DND-41 (cell line): ENCODE measurements around the gene ERF.

Experiments
- EZH2 ChIP-seq: IDR thresholded peaks from 3 replicates; pipeline ENCODE4 v1.6.1; 2012; ENCODE audit warnings: borderline replicate concordance, low read depth, mild to moderate bottlenecking, moderate library complexity, low read length, inconsistent platforms; ENCODE audit not compliant: severe bottlenecking
- TF ChIP-seq, protein P1 (sequence below): IDR thresholded peaks from 2 replicates; pipeline ENCODE4 v1.5.1; 2012; ENCODE audit warnings: borderline replicate concordance, low read length, moderate library complexity, mild to moderate bottlenecking; ENCODE audit not compliant: poor library complexity, severe bottlenecking; ENCODE audit errors: extremely low read depth

GRCh38 chr19:42297039-42297438 is 42.1 kb upstream of the ERF start:
- TF ChIP-seq, protein P1, sequence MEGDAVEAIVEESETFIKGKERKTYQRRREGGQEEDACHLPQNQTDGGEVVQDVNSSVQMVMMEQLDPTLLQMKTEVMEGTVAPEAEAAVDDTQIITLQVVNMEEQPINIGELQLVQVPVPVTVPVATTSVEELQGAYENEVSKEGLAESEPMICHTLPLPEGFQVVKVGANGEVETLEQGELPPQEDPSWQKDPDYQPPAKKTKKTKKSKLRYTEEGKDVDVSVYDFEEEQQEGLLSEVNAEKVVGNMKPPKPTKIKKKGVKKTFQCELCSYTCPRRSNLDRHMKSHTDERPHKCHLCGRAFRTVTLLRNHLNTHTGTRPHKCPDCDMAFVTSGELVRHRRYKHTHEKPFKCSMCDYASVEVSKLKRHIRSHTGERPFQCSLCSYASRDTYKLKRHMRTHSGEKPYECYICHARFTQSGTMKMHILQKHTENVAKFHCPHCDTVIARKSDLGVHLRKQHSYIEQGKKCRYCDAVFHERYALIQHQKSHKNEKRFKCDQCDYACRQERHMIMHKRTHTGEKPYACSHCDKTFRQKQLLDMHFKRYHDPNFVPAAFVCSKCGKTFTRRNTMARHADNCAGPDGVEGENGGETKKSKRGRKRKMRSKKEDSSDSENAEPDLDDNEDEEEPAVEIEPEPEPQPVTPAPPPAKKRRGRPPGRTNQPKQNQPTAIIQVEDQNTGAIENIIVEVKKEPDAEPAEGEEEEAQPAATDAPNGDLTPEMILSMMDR = no peak
- no peak for TF ChIP-seq EZH2
